Measurements from ENCODE around the gene CLECL1.
"Not testable (repeated sequence)": the region's sequence is repeated elsewhere in the genome, so short reads cannot be mapped to it uniquely, and the experiment has no call there.

GRCh38 chr12:9682949-9683348 lies 49.9 kb downstream of the CLECL1 start:
- TF ChIP-seq, protein P1, sequence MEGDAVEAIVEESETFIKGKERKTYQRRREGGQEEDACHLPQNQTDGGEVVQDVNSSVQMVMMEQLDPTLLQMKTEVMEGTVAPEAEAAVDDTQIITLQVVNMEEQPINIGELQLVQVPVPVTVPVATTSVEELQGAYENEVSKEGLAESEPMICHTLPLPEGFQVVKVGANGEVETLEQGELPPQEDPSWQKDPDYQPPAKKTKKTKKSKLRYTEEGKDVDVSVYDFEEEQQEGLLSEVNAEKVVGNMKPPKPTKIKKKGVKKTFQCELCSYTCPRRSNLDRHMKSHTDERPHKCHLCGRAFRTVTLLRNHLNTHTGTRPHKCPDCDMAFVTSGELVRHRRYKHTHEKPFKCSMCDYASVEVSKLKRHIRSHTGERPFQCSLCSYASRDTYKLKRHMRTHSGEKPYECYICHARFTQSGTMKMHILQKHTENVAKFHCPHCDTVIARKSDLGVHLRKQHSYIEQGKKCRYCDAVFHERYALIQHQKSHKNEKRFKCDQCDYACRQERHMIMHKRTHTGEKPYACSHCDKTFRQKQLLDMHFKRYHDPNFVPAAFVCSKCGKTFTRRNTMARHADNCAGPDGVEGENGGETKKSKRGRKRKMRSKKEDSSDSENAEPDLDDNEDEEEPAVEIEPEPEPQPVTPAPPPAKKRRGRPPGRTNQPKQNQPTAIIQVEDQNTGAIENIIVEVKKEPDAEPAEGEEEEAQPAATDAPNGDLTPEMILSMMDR (conservative IDR thresholded peaks at IDR 0.05; ENCODE audit: low read depth in 2 of 2), result not testable (repeated sequence)
- not testable (repeated sequence) for TF ChIP-seq EZH2 (IDR thresholded peaks at IDR 0.05; ENCODE audit: low read depth, unreplicated experiment)

Data from GM23338 (cell line).